Muscle of arm (tissue), 12 donors: ENCODE results near the gene ETFB. TPM values are rescaled to one million over a fixed set of nuclear protein-coding genes. Genes with fewer than 3 reads are reported as not detected.

ENCODE experiments used
- DNase-seq: peaks from one replicate; pipeline ENCODE4 v3.0.0-alpha.2; 2013
- polyA plus RNA-seq, 12 donors: library from polyadenylated mRNA; unstranded; fragments of 120-200 nt; gene quantifications; one replicate each; pipeline ENCODE4 v1.2.1, GENCODE V29; 2013; ENCODE audit not compliant: insufficient read length in 12 of 12

ETFB gene
- polyA plus RNA-seq, 12 donors, result 34.1 to 50.4 (median 38.8) TPM; not detected in 1

DNA sequence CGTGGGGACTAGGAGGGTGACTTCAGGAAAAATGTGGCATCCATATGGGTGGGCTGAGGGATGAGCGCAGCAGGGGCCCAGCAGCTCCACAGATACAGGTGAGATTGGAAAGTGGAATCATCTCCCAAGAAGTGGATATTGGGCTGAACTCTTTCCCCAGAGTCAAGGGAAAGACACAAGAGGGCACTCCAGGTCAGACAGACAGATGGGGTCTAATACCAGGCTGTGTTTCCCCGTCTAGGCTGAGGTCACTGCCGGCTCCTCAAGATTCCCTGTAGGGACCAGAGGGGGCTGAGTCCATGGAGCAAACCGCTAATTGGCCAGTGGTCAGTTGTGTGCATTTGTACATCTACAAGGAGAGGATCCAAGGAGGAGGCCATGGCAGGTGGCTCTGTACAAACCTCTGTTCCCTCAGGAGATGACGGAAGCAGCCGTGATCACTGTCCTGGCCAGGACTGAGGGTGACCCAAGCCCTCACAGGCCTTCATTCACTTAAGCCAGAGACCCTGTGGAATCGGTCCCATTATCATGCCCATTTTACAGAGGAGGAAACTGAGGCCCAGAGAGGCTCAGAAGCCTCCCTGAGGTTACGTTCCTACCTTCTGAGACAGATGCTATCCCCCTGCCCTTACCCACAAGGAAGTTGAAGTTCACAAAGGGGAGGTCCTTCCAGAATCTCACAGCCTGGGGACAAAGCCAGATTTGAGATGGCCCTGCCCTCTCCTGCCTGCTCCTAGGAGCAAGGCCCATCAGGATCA lies 69.7 kb downstream of the ETFB start:
- DNase-seq, result no peak

GRCh38 chr19:51295382-51296126 lies 70.6 kb downstream of the ETFB start:
- no peak for DNase-seq

Other genes with a start within 250 kb of the ETFB start
- 1 to 10 TPM in 4 of 12 donors, under 1 TPM in 6, not detected in 2; 0.41 to 2.3 (median 0.87) TPM for gene SIGLEC9, start 241.5 kb downstream of the ETFB start, polyA plus RNA-seq
- 1 to 10 TPM in 1 of 12 donors, under 1 TPM in 9, not detected in 2; 0.19 to 1.8 (median 0.53) TPM for gene SIGLEC7, start 224.1 kb downstream of the ETFB start, polyA plus RNA-seq
- 1 to 10 TPM in 10 of 12 donors, not detected in 2; 1.4 to 6.3 (median 3.0) TPM for gene CD33, start 141.3 kb downstream of the ETFB start, polyA plus RNA-seq
- gene SIGLECL1, start 115.3 kb downstream of the ETFB start, polyA plus RNA-seq, result not detected
- gene IGLON5, start 54.7 kb downstream of the ETFB start, polyA plus RNA-seq, result under 1 TPM in 8 of 12 donors, not detected in 4; 0.07 to 0.61 (median 0.18) TPM
- 1 to 10 TPM in 7 of 12 donors, under 1 TPM in 3, not detected in 2; 0.74 to 2.2 (median 1.2) TPM for gene VSIG10L, start 24.2 kb downstream of the ETFB start, polyA plus RNA-seq
- gene CLDND2, start 2.6 kb upstream of the ETFB start, polyA plus RNA-seq, result 1 to 10 TPM in 3 of 12 donors, under 1 TPM in 6, not detected in 3; 0.53 to 1.9 (median 0.90) TPM
- gene NKG7, start 6.3 kb upstream of the ETFB start, polyA plus RNA-seq, result 1 to 10 TPM in 10 of 12 donors, not detected in 2; 1.1 to 6.1 (median 2.3) TPM
- gene LIM2, start 21.6 kb upstream of the ETFB start, polyA plus RNA-seq, result not detected
- gene C19orf84, start 24.2 kb upstream of the ETFB start, polyA plus RNA-seq, result under 1 TPM in 1 of 12 donors, not detected in 11; 0.50 TPM
- 1 to 10 TPM in 1 of 12 donors, under 1 TPM in 9, not detected in 2; 0.31 to 2.6 (median 0.69) TPM for gene SIGLEC10, start 51.3 kb upstream of the ETFB start, polyA plus RNA-seq
- gene SIGLEC8, start 92.1 kb upstream of the ETFB start, polyA plus RNA-seq, result under 1 TPM in 4 of 12 donors, not detected in 8; 0.08 to 0.29 (median 0.17) TPM
- not detected for gene CEACAM18, start 112.2 kb upstream of the ETFB start, polyA plus RNA-seq
- under 1 TPM in 7 of 12 donors, not detected in 5; 0.12 to 0.43 (median 0.15) TPM for gene SIGLEC12, start 135.4 kb upstream of the ETFB start, polyA plus RNA-seq
- gene SIGLEC6, start 165.3 kb upstream of the ETFB start, polyA plus RNA-seq, result under 1 TPM in 8 of 12 donors, not detected in 4; 0.13 to 0.70 (median 0.22) TPM
- gene ZNF175, start 204.9 kb upstream of the ETFB start, polyA plus RNA-seq, result 10 to 100 TPM in 2 of 12 donors, 1 to 10 TPM in 9, not detected in 1; 6.9 to 14.0 (median 9.2) TPM